HepG2 (cell line): Measurements from ENCODE around the gene MYO5B. TPM values are rescaled to one million over a fixed set of nuclear protein-coding genes. Genes with fewer than 3 reads are reported as not detected.

ENCODE experiments used
- ELF3 ChIP-seq: IDR thresholded peaks from 2 replicates; pipeline ENCODE4 v1.6.1; 2016; ENCODE audit warnings: missing genetic modification reagents, missing compliant biosample characterization
- FOXA3 ChIP-seq: IDR thresholded peaks from 2 replicates; pipeline ENCODE4 v1.6.1; 2016; ENCODE audit warnings: missing genetic modification reagents, missing compliant biosample characterization
- FOXP1 ChIP-seq, 2 experiments: fragments of 450-650 bp in 1 of 2; IDR thresholded peaks; 2 replicates each; pipeline ENCODE4 v1.6.1; 2017 to 2018; ENCODE audit warnings: antibody characterized with exemption in 1 of 2
- MIER3 ChIP-seq: IDR thresholded peaks from 2 replicates; pipeline ENCODE4 v1.6.1; 2016; ENCODE audit warnings: missing compliant biosample characterization, borderline replicate concordance
- MIXL1 ChIP-seq: IDR thresholded peaks from 2 replicates; pipeline ENCODE4 v1.6.1; 2016
- MTA1 ChIP-seq: sonication (generic); formaldehyde crosslinking; IDR thresholded peaks from 2 replicates; pipeline ENCODE4 v1.4.0; 2020; ENCODE audit warnings: missing genetic modification reagents, mild to moderate bottlenecking, borderline replicate concordance
- PPARG ChIP-seq: conservative IDR thresholded peaks from 2 replicates; pipeline ENCODE4 v1.6.1; 2016; ENCODE audit warnings: missing biosample characterization, missing genetic modification reagents
- SOX6 ChIP-seq, 2 experiments: fragments of 450-650 bp in 1 of 2; sonication (generic) in 1 of 2; formaldehyde crosslinking in 1 of 2; IDR thresholded peaks; 2 replicates each; pipeline versions ENCODE4 v1.4.0 to v1.6.1; 2017 to 2020; ENCODE audit warnings: antibody characterized with exemption in 1 of 2, mild to moderate bottlenecking in 1 of 2, missing genetic modification reagents in 1 of 2
- TEAD3 ChIP-seq: optimal IDR thresholded peaks from 2 replicates; pipeline ENCODE3; 2016; ENCODE audit warnings: borderline replicate concordance
- TOPORS ChIP-seq: sonication (generic); formaldehyde crosslinking; IDR thresholded peaks from 2 replicates; pipeline ENCODE4 v1.8.0; 2023; ENCODE audit warnings: mild to moderate bottlenecking, missing genetic modification reagents
- ZNF160 ChIP-seq: sonication (generic); formaldehyde crosslinking; IDR thresholded peaks from 2 replicates; pipeline ENCODE4 v1.8.0; 2022; ENCODE audit warnings: mild to moderate bottlenecking, inconsistent platforms, missing genetic modification reagents
- ZNF24 ChIP-seq: fragments of 450-650 bp; IDR thresholded peaks from 2 replicates; pipeline ENCODE4 v1.6.1; 2017; ENCODE audit warnings: antibody characterized with exemption, mild to moderate bottlenecking
- ZNF3 ChIP-seq: IDR thresholded peaks from 2 replicates; pipeline ENCODE4 v1.7.0; 2017; ENCODE audit warnings: inconsistent platforms
- polyA plus RNA-seq, 8 experiments: library from polyadenylated mRNA; depleted of rRNA in 3 of 8; stranded (reverse) in 7 of 8; unstranded in 1 of 8; fragments of >200 nt; fragmentation: Illumina TruSeq in 4 of 8; extraction: Trizol in 4 of 8; gene quantifications; 2 replicates each; pipeline versions ENCODE4 v1.2.1 to v1.2.3, GENCODE V29; 2011 to 2016; ENCODE audit warnings: low read depth in 4 of 8, missing spikeins in 1 of 8, mixed read lengths in 1 of 8; ENCODE audit not compliant: insufficient read depth in 1 of 8
- total RNA-seq, 5 experiments: library from RNA; depleted of rRNA; stranded (reverse); fragments of >200 nt; fragmentation: Illumina TruSeq; extraction: Trizol; gene quantifications; 2 replicates each; pipeline ENCODE4 v1.2.3, GENCODE V29; 2016; ENCODE audit warnings: low read depth in 1 of 5
- TF ChIP-seq, protein P1 (sequence below): sonication (generic); formaldehyde crosslinking; conservative IDR thresholded peaks from 2 replicates; pipeline ENCODE4 v1.4.0; 2020; ENCODE audit warnings: mild to moderate bottlenecking, missing genetic modification reagents, moderate library complexity
- TF ChIP-seq, protein P2 (sequence below): sonication (generic); formaldehyde crosslinking; IDR thresholded peaks from 2 replicates; pipeline ENCODE4 v1.5.0; 2020; ENCODE audit warnings: mild to moderate bottlenecking, missing genetic modification reagents
- TF ChIP-seq, protein P3 (sequence below): sonication (generic); formaldehyde crosslinking; conservative IDR thresholded peaks from 2 replicates; pipeline ENCODE4 v1.4.0; 2020; ENCODE audit warnings: missing genetic modification reagents
- TF ChIP-seq, protein P4 (sequence below), 2 experiments: fragments of 450-650 bp in 1 of 2; sonication (generic) in 1 of 2; formaldehyde crosslinking; IDR thresholded peaks; 2 replicates each; pipeline versions ENCODE4 v1.5.0 to v1.8.0; 2020 to 2022; ENCODE audit warnings: mild to moderate bottlenecking in 1 of 2, missing genetic modification reagents in 1 of 2
- TF ChIP-seq, protein P5 (sequence below), 2 experiments: sonication (generic) in 1 of 2; formaldehyde crosslinking in 1 of 2; IDR thresholded peaks; 2 replicates each; pipeline versions ENCODE4 v1.4.0 to v1.6.1; 2016 to 2020; ENCODE audit warnings: borderline replicate concordance in 1 of 2, low read depth in 1 of 2, mild to moderate bottlenecking in 1 of 2, missing genetic modification reagents in 1 of 2

Gene MYO5B
- total and polyA plus RNA-seq, 2 of the 13 experiments (the other 11 are each of a cell fraction or from before 2014, with no cell fraction given), result 13.1 to 24.0 TPM

DNA sequence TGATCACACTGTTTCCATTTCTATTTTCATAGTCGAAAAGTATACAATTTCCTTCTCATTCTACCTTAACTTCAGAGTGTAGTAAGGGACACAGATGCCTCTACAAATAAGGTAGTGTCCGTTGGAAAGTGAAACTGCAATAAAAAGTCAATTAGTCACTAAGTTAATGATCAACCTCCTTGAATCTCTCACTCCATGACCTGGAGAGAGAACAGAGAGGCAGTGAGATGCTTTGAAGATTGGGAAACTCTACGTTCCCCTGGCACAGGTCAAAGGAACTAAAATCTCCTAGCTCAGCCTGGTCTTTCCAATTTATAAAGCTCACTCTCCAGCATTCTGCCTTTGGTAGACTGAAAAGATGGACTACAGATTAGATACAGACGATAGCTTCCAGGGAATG is 227.8 kb downstream of the MYO5B start (continued):
- TF ChIP-seq, protein P1, sequence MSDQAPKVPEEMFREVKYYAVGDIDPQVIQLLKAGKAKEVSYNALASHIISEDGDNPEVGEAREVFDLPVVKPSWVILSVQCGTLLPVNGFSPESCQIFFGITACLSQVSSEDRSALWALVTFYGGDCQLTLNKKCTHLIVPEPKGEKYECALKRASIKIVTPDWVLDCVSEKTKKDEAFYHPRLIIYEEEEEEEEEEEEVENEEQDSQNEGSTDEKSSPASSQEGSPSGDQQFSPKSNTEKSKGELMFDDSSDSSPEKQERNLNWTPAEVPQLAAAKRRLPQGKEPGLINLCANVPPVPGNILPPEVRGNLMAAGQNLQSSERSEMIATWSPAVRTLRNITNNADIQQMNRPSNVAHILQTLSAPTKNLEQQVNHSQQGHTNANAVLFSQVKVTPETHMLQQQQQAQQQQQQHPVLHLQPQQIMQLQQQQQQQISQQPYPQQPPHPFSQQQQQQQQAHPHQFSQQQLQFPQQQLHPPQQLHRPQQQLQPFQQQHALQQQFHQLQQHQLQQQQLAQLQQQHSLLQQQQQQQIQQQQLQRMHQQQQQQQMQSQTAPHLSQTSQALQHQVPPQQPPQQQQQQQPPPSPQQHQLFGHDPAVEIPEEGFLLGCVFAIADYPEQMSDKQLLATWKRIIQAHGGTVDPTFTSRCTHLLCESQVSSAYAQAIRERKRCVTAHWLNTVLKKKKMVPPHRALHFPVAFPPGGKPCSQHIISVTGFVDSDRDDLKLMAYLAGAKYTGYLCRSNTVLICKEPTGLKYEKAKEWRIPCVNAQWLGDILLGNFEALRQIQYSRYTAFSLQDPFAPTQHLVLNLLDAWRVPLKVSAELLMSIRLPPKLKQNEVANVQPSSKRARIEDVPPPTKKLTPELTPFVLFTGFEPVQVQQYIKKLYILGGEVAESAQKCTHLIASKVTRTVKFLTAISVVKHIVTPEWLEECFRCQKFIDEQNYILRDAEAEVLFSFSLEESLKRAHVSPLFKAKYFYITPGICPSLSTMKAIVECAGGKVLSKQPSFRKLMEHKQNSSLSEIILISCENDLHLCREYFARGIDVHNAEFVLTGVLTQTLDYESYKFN (CRISPR knock-in tag), result peak; percentile 66
- TF ChIP-seq ELF3 (CRISPR knock-in tag), result peak; percentile 54
- TF ChIP-seq MIER3 (CRISPR knock-in tag), result 0 out of 2 replicates have a peak, but pooled peaks have one; percentile 46
- TF ChIP-seq TEAD3, result peak; percentile 10
- TF ChIP-seq ZNF3 (CRISPR knock-in tag), result no peak
- TF ChIP-seq, protein P2, sequence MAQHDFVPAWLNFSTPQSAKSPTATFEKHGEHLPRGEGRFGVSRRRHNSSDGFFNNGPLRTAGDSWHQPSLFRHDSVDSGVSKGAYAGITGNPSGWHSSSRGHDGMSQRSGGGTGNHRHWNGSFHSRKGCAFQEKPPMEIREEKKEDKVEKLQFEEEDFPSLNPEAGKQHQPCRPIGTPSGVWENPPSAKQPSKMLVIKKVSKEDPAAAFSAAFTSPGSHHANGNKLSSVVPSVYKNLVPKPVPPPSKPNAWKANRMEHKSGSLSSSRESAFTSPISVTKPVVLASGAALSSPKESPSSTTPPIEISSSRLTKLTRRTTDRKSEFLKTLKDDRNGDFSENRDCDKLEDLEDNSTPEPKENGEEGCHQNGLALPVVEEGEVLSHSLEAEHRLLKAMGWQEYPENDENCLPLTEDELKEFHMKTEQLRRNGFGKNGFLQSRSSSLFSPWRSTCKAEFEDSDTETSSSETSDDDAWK (CRISPR knock-in tag), result no peak
- no peak for TF ChIP-seq FOXP1 (IDR thresholded peaks at IDR 0.05)
- TF ChIP-seq FOXP1 (CRISPR knock-in tag; IDR thresholded peaks at IDR 0.05), result 0 out of 2 replicates have a peak, but pooled peaks have one; percentile 26
- TF ChIP-seq FOXA3 (CRISPR knock-in tag), result 0 out of 2 replicates have a peak, but pooled peaks have one; percentile 52
- no peak for TF ChIP-seq ZNF160
- TF ChIP-seq MIXL1 (CRISPR knock-in tag), result peak; percentile 59; the same call in 1 of the 2 replicates
- TF ChIP-seq, protein P3, sequence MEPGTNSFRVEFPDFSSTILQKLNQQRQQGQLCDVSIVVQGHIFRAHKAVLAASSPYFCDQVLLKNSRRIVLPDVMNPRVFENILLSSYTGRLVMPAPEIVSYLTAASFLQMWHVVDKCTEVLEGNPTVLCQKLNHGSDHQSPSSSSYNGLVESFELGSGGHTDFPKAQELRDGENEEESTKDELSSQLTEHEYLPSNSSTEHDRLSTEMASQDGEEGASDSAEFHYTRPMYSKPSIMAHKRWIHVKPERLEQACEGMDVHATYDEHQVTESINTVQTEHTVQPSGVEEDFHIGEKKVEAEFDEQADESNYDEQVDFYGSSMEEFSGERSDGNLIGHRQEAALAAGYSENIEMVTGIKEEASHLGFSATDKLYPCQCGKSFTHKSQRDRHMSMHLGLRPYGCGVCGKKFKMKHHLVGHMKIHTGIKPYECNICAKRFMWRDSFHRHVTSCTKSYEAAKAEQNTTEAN (CRISPR knock-in tag), result no peak
- no peak for TF ChIP-seq ZNF24
- 0 out of 2 replicates have a peak, but pooled peaks have one; percentile 46 for TF ChIP-seq PPARG (CRISPR knock-in tag)
- TF ChIP-seq, protein P4, sequence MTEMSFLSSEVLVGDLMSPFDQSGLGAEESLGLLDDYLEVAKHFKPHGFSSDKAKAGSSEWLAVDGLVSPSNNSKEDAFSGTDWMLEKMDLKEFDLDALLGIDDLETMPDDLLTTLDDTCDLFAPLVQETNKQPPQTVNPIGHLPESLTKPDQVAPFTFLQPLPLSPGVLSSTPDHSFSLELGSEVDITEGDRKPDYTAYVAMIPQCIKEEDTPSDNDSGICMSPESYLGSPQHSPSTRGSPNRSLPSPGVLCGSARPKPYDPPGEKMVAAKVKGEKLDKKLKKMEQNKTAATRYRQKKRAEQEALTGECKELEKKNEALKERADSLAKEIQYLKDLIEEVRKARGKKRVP (CRISPR knock-in tag; IDR thresholded peaks at IDR 0.05), result no peak
- no peak for TF ChIP-seq TOPORS
- TF ChIP-seq MTA1, result no peak
- TF ChIP-seq SOX6 (IDR thresholded peaks at IDR 0.05), result no peak
- TF ChIP-seq SOX6 (CRISPR knock-in tag; IDR thresholded peaks at IDR 0.05), result peak; percentile 39; the same call in 1 of the 2 replicates
- TF ChIP-seq, protein P5, sequence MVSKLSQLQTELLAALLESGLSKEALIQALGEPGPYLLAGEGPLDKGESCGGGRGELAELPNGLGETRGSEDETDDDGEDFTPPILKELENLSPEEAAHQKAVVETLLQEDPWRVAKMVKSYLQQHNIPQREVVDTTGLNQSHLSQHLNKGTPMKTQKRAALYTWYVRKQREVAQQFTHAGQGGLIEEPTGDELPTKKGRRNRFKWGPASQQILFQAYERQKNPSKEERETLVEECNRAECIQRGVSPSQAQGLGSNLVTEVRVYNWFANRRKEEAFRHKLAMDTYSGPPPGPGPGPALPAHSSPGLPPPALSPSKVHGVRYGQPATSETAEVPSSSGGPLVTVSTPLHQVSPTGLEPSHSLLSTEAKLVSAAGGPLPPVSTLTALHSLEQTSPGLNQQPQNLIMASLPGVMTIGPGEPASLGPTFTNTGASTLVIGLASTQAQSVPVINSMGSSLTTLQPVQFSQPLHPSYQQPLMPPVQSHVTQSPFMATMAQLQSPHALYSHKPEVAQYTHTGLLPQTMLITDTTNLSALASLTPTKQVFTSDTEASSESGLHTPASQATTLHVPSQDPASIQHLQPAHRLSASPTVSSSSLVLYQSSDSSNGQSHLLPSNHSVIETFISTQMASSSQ (IDR thresholded peaks at IDR 0.05; ENCODE audit: low read depth), result peak; percentile 94
- TF ChIP-seq, protein P5 (CRISPR knock-in tag; IDR thresholded peaks at IDR 0.05; ENCODE audit: borderline replicate concordance), result peak; percentile 95
